NB4 (cell line): ENCODE measurements around the gene CXCL6.

Experiments
- CTCF ChIP-seq: IDR thresholded peaks from one replicate; pipeline ENCODE4 v1.5.1; 2012; ENCODE audit warnings: low read depth, low read length
- MAX ChIP-seq: IDR thresholded peaks from 2 replicates; pipeline ENCODE4 v1.6.1; 2011; ENCODE audit warnings: low read depth, low read length
- MYC ChIP-seq: IDR thresholded peaks from 2 replicates; pipeline ENCODE4 v1.6.1; 2011; ENCODE audit warnings: low read depth, low read length
- POLR2A ChIP-seq: IDR thresholded peaks from 2 replicates; pipeline ENCODE4 v1.6.1; 2011; ENCODE audit warnings: mild to moderate bottlenecking; ENCODE audit not compliant: insufficient read length; ENCODE audit errors: extremely low read depth

DNA sequence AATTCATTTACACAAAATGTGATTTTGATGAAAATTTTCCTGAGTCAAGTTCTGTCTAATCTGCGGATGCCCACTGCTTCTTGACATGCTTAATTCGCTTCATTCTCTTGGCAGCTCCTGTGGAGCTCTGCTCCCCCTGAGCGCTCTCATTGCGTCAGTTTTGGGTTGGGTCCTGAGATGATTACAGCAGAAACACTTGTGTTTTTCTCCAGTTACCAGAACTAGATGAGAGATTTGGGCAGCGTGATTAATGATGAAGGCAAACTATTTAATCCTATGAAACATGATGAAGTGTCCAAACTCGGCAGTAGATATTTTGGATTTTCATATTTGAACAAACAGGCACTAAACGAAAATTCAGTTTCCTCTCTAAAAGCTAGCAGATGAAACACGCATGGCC is 28.5 kb downstream of the CXCL6 start:
- TF ChIP-seq CTCF (no peak), MAX (no peak), POLR2A (no peak), MYC (no peak)
